OCI-LY1 (cell line): ENCODE measurements around the gene ATP2B2.
A peak's percentile ranks its signal among the peaks of the same experiment; 100 is the strongest.

Experiments used
- H2AFZ ChIP-seq: fragments of 200-600 bp; sonication (generic), shearing (Covaris generic); 2 replicates; pipeline ENCODE4 v1.6.0; 2014; ENCODE audit warnings: antibody characterized with exemption, mild to moderate bottlenecking, low read length
- H3F3A ChIP-seq: fragments of 200-600 bp; sonication (generic), shearing (Covaris generic); 2 replicates; pipeline ENCODE4 v1.6.0; 2014; ENCODE audit warnings: mild to moderate bottlenecking, antibody characterized with exemption, low read length, moderate library complexity; ENCODE audit not compliant: insufficient read depth
- H3K27ac ChIP-seq: fragments of 200-600 bp; sonication (generic); 2 replicates; pipeline ENCODE4 v1.5.1; 2014; ENCODE audit warnings: low read length, mixed run types, mild to moderate bottlenecking, low read depth; ENCODE audit not compliant: poor library complexity, severe bottlenecking
- H3K27me3 ChIP-seq: fragments of 200-600 bp; sonication (generic); 2 replicates; pipeline ENCODE4 v1.6.0; 2014; ENCODE audit warnings: antibody characterized with exemption, mild to moderate bottlenecking, low read length, moderate library complexity; ENCODE audit not compliant: insufficient read depth
- H3K36me3 ChIP-seq: fragments of 200-600 bp; sonication (generic); 2 replicates; pipeline ENCODE4 v1.6.1; 2014; ENCODE audit warnings: mild to moderate bottlenecking, antibody characterized with exemption, low read length, moderate library complexity, mixed read lengths; ENCODE audit not compliant: insufficient read depth
- H3K4me1 ChIP-seq: fragments of 200-600 bp; sonication (generic); 2 replicates; pipeline ENCODE4 v1.5.1; 2014; ENCODE audit warnings: mild to moderate bottlenecking, low read length, moderate library complexity; ENCODE audit not compliant: insufficient read depth, severe bottlenecking
- H3K4me2 ChIP-seq: fragments of 200-600 bp; sonication (generic), shearing (Covaris generic); 2 replicates; pipeline ENCODE4 v1.6.1; 2014; ENCODE audit warnings: low read length
- H3K4me3 ChIP-seq: fragments of 200-600 bp; sonication (generic); 2 replicates; pipeline ENCODE4 v1.5.1; 2014; ENCODE audit warnings: low read length, low read depth, mild to moderate bottlenecking, mixed read lengths; ENCODE audit not compliant: poor library complexity, severe bottlenecking
- H3K79me2 ChIP-seq: fragments of 200-600 bp; shearing (Covaris generic); 2 replicates; pipeline ENCODE4 v1.6.1; 2016; ENCODE audit warnings: mixed run types, low read length, mixed read lengths; ENCODE audit not compliant: insufficient read depth
- H3K9ac ChIP-seq: fragments of 200-600 bp; sonication (generic), shearing (Covaris generic); 2 replicates; pipeline ENCODE4 v1.6.1; 2014; ENCODE audit warnings: mild to moderate bottlenecking, low read length, mixed read lengths
- H3K9me2 ChIP-seq: fragments of 200-600 bp; sonication (generic), shearing (Covaris generic); 2 replicates; pipeline ENCODE4 v1.6.1; 2014; ENCODE audit warnings: low read depth, mild to moderate bottlenecking, low read length, mixed read lengths
- H3K9me3 ChIP-seq: fragments of 200-600 bp; shearing (Covaris generic); 2 replicates; pipeline ENCODE4 v1.6.1; 2014; ENCODE audit warnings: low read length, mixed read lengths
- H4K20me1 ChIP-seq: fragments of 200-600 bp; sonication (generic), shearing (Covaris generic); 2 replicates; pipeline ENCODE4 v1.6.0; 2016; ENCODE audit warnings: mild to moderate bottlenecking, low read length; ENCODE audit not compliant: insufficient read depth
- EZH2 ChIP-seq: fragments of 200-600 bp; sonication (generic), shearing (Covaris generic); IDR thresholded peaks from 2 replicates; pipeline ENCODE4 v1.8.0; 2017; ENCODE audit warnings: borderline replicate concordance, mixed run types, mild to moderate bottlenecking, antibody characterized with exemption, low read length, moderate library complexity, mixed read lengths
- TF ChIP-seq, protein P1 (sequence below): fragments of 200-600 bp; sonication (generic), shearing (Covaris generic); IDR thresholded peaks from 2 replicates; pipeline ENCODE4 v1.5.1; 2017; ENCODE audit warnings: mild to moderate bottlenecking, antibody characterized with exemption, low read length, moderate library complexity, mixed read lengths

Gene ATP2B2

DNA sequence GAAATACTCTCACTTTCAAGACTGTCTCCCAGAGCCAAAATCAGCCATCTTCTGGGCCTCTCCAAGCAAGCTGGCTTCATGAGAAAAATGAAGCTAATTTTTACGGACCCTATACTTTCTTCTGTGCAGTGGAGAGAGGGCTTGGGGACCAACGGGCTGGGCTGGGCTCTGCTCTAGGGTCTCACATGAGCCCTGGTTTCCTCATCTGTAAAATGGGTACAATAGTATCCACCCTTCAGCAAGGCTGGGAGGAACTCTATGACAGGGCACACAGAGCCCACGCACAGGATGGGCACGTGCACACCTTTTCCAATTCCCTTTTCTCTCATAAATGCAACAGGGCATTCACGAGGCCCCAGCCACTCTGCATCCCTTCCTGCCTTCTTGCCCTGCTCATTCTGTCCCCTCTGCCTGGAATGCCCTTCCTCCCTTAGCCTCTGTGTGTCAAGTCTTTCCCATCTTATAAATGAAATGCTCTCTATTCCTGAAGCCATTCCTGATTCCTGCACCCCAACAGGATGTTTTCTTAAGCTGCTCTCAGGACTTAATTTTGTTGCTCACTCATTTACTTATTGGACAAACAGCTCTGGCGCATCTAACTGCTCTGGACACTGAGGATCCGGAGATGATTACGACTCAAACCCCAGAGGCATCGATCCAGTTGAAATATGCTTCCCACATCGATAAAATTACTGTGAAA, 151.6 kb downstream of the ATP2B2 start:
- Histone ChIP-seq H3K36me3 (no peaks in the 10 kb centered on the region), H3K4me3 (no peak overlapping the region), H3K79me2 (no peaks in the 10 kb centered on the region), H3K9me3 (no peaks in the 10 kb centered on the region), H3K4me1 (no peaks in the 10 kb centered on the region), H3F3A (no peaks in the 10 kb centered on the region), H4K20me1 (no peaks in the 10 kb centered on the region), H3K9me2 (no peaks in the 10 kb centered on the region), H3K27me3 (0 out of 2 replicates have a peak, but pooled peaks cover 6% of the 10 kb centered on the region), H3K9ac (no peak overlapping the region), H2AFZ (no peak overlapping the region), H3K27ac (no peak overlapping the region), H3K4me2 (no peak overlapping the region)
- TF ChIP-seq EZH2: no peak
- TF ChIP-seq, protein P1, sequence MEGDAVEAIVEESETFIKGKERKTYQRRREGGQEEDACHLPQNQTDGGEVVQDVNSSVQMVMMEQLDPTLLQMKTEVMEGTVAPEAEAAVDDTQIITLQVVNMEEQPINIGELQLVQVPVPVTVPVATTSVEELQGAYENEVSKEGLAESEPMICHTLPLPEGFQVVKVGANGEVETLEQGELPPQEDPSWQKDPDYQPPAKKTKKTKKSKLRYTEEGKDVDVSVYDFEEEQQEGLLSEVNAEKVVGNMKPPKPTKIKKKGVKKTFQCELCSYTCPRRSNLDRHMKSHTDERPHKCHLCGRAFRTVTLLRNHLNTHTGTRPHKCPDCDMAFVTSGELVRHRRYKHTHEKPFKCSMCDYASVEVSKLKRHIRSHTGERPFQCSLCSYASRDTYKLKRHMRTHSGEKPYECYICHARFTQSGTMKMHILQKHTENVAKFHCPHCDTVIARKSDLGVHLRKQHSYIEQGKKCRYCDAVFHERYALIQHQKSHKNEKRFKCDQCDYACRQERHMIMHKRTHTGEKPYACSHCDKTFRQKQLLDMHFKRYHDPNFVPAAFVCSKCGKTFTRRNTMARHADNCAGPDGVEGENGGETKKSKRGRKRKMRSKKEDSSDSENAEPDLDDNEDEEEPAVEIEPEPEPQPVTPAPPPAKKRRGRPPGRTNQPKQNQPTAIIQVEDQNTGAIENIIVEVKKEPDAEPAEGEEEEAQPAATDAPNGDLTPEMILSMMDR: no peak

DNA sequence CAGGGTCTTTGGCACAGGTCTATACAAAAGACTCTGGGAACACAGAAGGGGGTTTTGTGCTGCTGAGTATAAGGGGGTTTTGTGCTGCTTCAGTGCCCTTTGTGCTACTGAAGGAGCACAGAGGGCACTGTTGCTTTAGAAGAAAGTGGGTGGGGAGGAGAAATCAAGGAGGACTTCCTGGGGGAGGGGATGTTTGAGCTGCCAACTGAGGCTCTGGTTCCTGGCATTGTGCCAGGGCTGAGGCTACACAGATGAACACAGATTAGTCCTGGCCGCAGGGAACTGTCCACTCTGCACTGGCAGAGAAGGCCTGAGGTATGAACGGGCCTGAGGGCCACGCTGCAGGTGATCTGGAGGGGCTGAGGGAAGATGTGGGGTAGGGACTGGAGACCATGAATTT, 152.2 kb downstream of the ATP2B2 start:
- Histone ChIP-seq H3K79me2 (no peaks in the 10 kb centered on the region), H3K9ac (no peak overlapping the region), H3K27ac (no peak overlapping the region), H3K4me1 (no peaks in the 10 kb centered on the region), H3K4me3 (no peak overlapping the region), H3K36me3 (no peaks in the 10 kb centered on the region), H3K9me2 (no peaks in the 10 kb centered on the region), H3K27me3 (peaks cover 8% of the 10 kb centered on the region; the same call in 1 of the 2 replicates), H4K20me1 (no peaks in the 10 kb centered on the region), H3K4me2 (no peak overlapping the region), H3K9me3 (no peaks in the 10 kb centered on the region), H3F3A (no peaks in the 10 kb centered on the region), H2AFZ (no peak overlapping the region)
- TF ChIP-seq, protein P1: peak; percentile 12; the same call in 1 of the 2 replicates
- TF ChIP-seq EZH2: no peak

GRCh38 chr3:10352146-10352911, 153.1 kb downstream of the ATP2B2 start:
- TF ChIP-seq, protein P1: no peak
- no peak for TF ChIP-seq EZH2
- H3K27ac ChIP-seq: no peak overlapping the region
- H3K79me2 ChIP-seq: no peaks in the 10 kb centered on the region
- H3K4me2 ChIP-seq: no peak overlapping the region
- H3K27me3 ChIP-seq: peaks cover 10% of the 10 kb centered on the region; the same call in 1 of the 2 replicates
- no peaks in the 10 kb centered on the region for H3K4me1 ChIP-seq
- no peaks in the 10 kb centered on the region for H3F3A ChIP-seq
- no peaks in the 10 kb centered on the region for H3K9me2 ChIP-seq
- no peaks in the 10 kb centered on the region for H4K20me1 ChIP-seq
- no peak overlapping the region for H3K9ac ChIP-seq
- no peak overlapping the region for H2AFZ ChIP-seq
- no peaks in the 10 kb centered on the region for H3K9me3 ChIP-seq
- no peak overlapping the region for H3K4me3 ChIP-seq
- H3K36me3 ChIP-seq: no peaks in the 10 kb centered on the region
